Measurements from ENCODE around the gene PTCSC3. TPM values are rescaled to one million over a fixed set of nuclear protein-coding genes. Genes with fewer than 3 reads are reported as not detected.

The PTCSC3 gene
- total and polyA plus RNA-seq, 9 donors = not detected

GRCh38 chr14:36222952-36223468 lies 46.5 kb upstream of the PTCSC3 start:
- no peak overlapping the region for H3K4me3 ChIP-seq
- WGBS, 3 donors = 34 to 46% (median 42%) methylated on average over 5 of the region's 5 CpGs
- DNase-seq = no peak
- H3K27ac ChIP-seq = no peak overlapping the region
- no peaks in the 10 kb centered on the region for H3K4me1 ChIP-seq (ENCODE audit: insufficient read depth)
- H3K27me3 ChIP-seq = no peaks in the 10 kb centered on the region
- no peaks in the 10 kb centered on the region for H3K36me3 ChIP-seq
- intact Hi-C loops (cut with DNase I) = no loop called here
- TF ChIP-seq POLR2A (IDR thresholded peaks at IDR 0.05) (no peak), EP300 (IDR thresholded peaks at IDR 0.05) (no peak), CTCF (IDR thresholded peaks at IDR 0.05) (no peak)
- no peaks in the 10 kb centered on the region for H3K9me3 ChIP-seq

GRCh38 chr14:36222337-36222736 lies 45.8 kb upstream of the PTCSC3 start:
- Histone ChIP-seq H3K36me3 (no peaks in the 10 kb centered on the region), H3K27me3 (no peaks in the 10 kb centered on the region), H3K27ac (no peak overlapping the region), H3K4me3 (no peak overlapping the region), H3K4me1 (ENCODE audit: insufficient read depth) (no peaks in the 10 kb centered on the region), H3K9me3 (no peaks in the 10 kb centered on the region)
- TF ChIP-seq CTCF (IDR thresholded peaks at IDR 0.05) (no peak), EP300 (IDR thresholded peaks at IDR 0.05) (no peak), POLR2A (IDR thresholded peaks at IDR 0.05) (no peak)
- intact Hi-C loops (cut with DNase I) = no loop called here
- DNase-seq = no peak

GRCh38 chr14:36221112-36221511 lies 44.6 kb upstream of the PTCSC3 start:
- Histone ChIP-seq H3K9me3 (no peaks in the 10 kb centered on the region), H3K4me3 (no peak overlapping the region), H3K36me3 (no peaks in the 10 kb centered on the region), H3K27me3 (no peaks in the 10 kb centered on the region), H3K27ac (no peak overlapping the region), H3K4me1 (ENCODE audit: insufficient read depth) (no peaks in the 10 kb centered on the region)
- intact Hi-C loops (cut with DNase I) = no loop called here
- DNase-seq = no peak
- TF ChIP-seq EP300 (IDR thresholded peaks at IDR 0.05) = no peak
- no peak for TF ChIP-seq POLR2A (IDR thresholded peaks at IDR 0.05)
- no peak for TF ChIP-seq CTCF (IDR thresholded peaks at IDR 0.05)
- 67 to 69% (median 69%) methylated on average over 2 of the region's 2 CpGs for WGBS, 3 donors

- Histone ChIP-seq H3K36me3 (no peaks in the 10 kb centered on the region), H3K4me3 (no peak overlapping the region), H3K27me3 (no peaks in the 10 kb centered on the region), H3K4me1 (ENCODE audit: insufficient read depth) (no peaks in the 10 kb centered on the region), H3K27ac (no peak overlapping the region), H3K9me3 (no peaks in the 10 kb centered on the region)
- TF ChIP-seq CTCF (IDR thresholded peaks at IDR 0.05) = no peak
- TF ChIP-seq POLR2A (IDR thresholded peaks at IDR 0.05) = no peak
- no peak for TF ChIP-seq EP300 (IDR thresholded peaks at IDR 0.05)
- DNase-seq = no peak
- intact Hi-C loops (cut with DNase I) = no loop called here
- 38 to 65% (median 61%) methylated on average over 2 of the region's 2 CpGs for WGBS, 3 donors
Measured at GRCh38 chr14:36217732-36218131, 41.2 kb upstream of the PTCSC3 start.
